Pancreas (tissue), 10 donors: Measurements from ENCODE around the gene ADAM19. TPM values are rescaled to one million over a fixed set of nuclear protein-coding genes. Genes with fewer than 3 reads are reported as not detected.

Experiments used
- ATAC-seq, 4 donors: fragments of 200-7000 bp; cut with Tn5 transposase; one replicate each; pipeline versions ENCODE4 v1.8.0 to v1.9.1; 2020; ENCODE audit warnings: mild to moderate bottlenecking in 4 of 4, moderate library complexity in 4 of 4
- DNase-seq, 6 donors: peaks; one replicate each; pipeline ENCODE4 v3.0.0-alpha.2; 2020
- FAIRE-seq: peaks from 2 replicates; lab custom pipeline; 2012; peaks lifted over from hg19 to GRCh38; lab: Jason Lieb, UNC
- H3K27ac ChIP-seq, 4 donors: fragments of 200-600 bp; sonication (generic); 1 replicate in 3 of 4; 2 replicates in 1 of 4; pipeline versions ENCODE4 v1.5.0 to v1.8.0; 2020
- H3K27me3 ChIP-seq, 4 donors: fragments of 200-600 bp; one replicate each; pipeline ENCODE4 v1.8.0; 2021
- H3K36me3 ChIP-seq, 3 donors: fragments of 200-600 bp; sonication (generic) in 1 of 3; one replicate each; pipeline versions ENCODE4 v1.5.0 to v1.8.0; 2020 to 2021
- H3K4me1 ChIP-seq, 3 donors: fragments of 200-600 bp; one replicate each; pipeline ENCODE4 v1.8.0; 2021
- H3K4me3 ChIP-seq, 4 donors: fragments of 200-600 bp; sonication (generic) in 2 of 4; one replicate each; pipeline versions ENCODE4 v1.5.0 to v1.8.0; 2020 to 2021
- H3K9me3 ChIP-seq, 4 donors: fragments of 200-600 bp; one replicate each; pipeline ENCODE4 v1.8.0; 2021
- CTCF ChIP-seq, 4 donors: fragments of 200-600 bp; sonication (generic) in 3 of 4; IDR thresholded peaks; one replicate each; pipeline versions ENCODE4 v1.5.0 to v1.8.0; 2021; ENCODE audit warnings: antibody characterized with exemption in 4 of 4
- WGBS, 2 donors: extraction: QIAGEN DNeasy Blood & Tissue Kit; methylation state at CpG; one replicate each; pipeline ENCODE4 v1.1.7; 2013; 5-methylcytosine and 5-hydroxymethylcytosine counted together
- intact Hi-C, 3 donors: fragments of 100-400 bp; cut with DNase I; formaldehyde crosslinking; loops; one replicate each; pipeline versions ENCODE4 v1.11.1 to v1.14.2; 2022
- polyA plus RNA-seq, 2 donors: library from polyadenylated mRNA; stranded (reverse); fragments of 200-250 nt; gene quantifications; one replicate each; pipeline ENCODE4 v1.2.3, GENCODE V29; 2013
- total RNA-seq, 6 donors: library from RNA; stranded (reverse); fragmentation: NEBNext Ultra II Directional in 4 of 6; extraction: Animal tissue kit (Norgen Biotek cat#: 25700) in 4 of 6; gene quantifications; one replicate each; pipeline versions ENCODE4 v1.2.1 to v1.2.4, GENCODE V29; 2021 to 2023
- donor health status: healthy with polysubstance abuse.
- donor health status: DM: no; HTN: no; CAD: no; lungs with moderate emphysema.
- donor health status: DM: no; HTN: no; CAD: no.
- donor health status: control.
- donor health status: control.
- donor health status: Bipolar disorder and iron deficiency.
- donor health status: DM: yes; HTN: yes; CAD: no.
- donor health status: DM: no; HTN: no; CAD: no.
- donor health status: DM: no; HTN: no; CAD: no.
- donor health status: DM: yes; HTN: yes; CAD: no.

ADAM19 gene
- total and polyA plus RNA-seq, 8 donors = 0.38 to 3.0 (median 0.69) TPM

- DNase-seq (no peak), ATAC-seq (peak in 1 of 4 donors; percentile 55), FAIRE-seq (no peak)
- Histone ChIP-seq H3K9me3 (no peaks in the 10 kb centered on the region), H3K27ac (no peak overlapping the region), H3K36me3 (no peaks in the 10 kb centered on the region), H3K27me3 (no peaks in the 10 kb centered on the region), H3K4me1 (no peaks in the 10 kb centered on the region), H3K4me3 (no peak overlapping the region)
- peak in 2 of 4 donors; percentile 8 to 13 for TF ChIP-seq CTCF (IDR thresholded peaks at IDR 0.05)
- intact Hi-C loops = no loop called here
- WGBS, 2 donors = 100% methylated on average over 1 of the region's 1 CpG
Observed at GRCh38 chr5:157471709-157472108, 103.9 kb downstream of the ADAM19 start.

- no peak overlapping the region for H3K27ac ChIP-seq
- no peak for DNase-seq
- FAIRE-seq = no peak
- WGBS, 2 donors = 16 to 19% methylated on average over 1 of the region's 1 CpG
- no peak overlapping the region for H3K4me3 ChIP-seq
- no peaks in the 10 kb centered on the region for H3K27me3 ChIP-seq
- no peaks in the 10 kb centered on the region for H3K9me3 ChIP-seq
- no peaks in the 10 kb centered on the region for H3K4me1 ChIP-seq
- intact Hi-C loops = no loop called here
- no peak for TF ChIP-seq CTCF (IDR thresholded peaks at IDR 0.05)
- ATAC-seq = no peak
- H3K36me3 ChIP-seq = no peaks in the 10 kb centered on the region
Observed at GRCh38 chr5:157470631-157471030, 104.9 kb downstream of the ADAM19 start.

- Histone ChIP-seq H3K36me3 (no peaks in the 10 kb centered on the region), H3K4me1 (no peaks in the 10 kb centered on the region), H3K9me3 (no peaks in the 10 kb centered on the region), H3K4me3 (no peak overlapping the region), H3K27ac (no peak overlapping the region), H3K27me3 (no peaks in the 10 kb centered on the region)
- WGBS, 2 donors = 57 to 60% methylated on average over 7 of the region's 7 CpGs
- FAIRE-seq = no peak
- no peak for TF ChIP-seq CTCF (IDR thresholded peaks at IDR 0.05)
- intact Hi-C loops = no loop called here
- ATAC-seq = no peak
- no peak for DNase-seq
Observed at GRCh38 chr5:157469687-157470086, 105.9 kb downstream of the ADAM19 start.

GRCh38 chr5:157469073-157469472 lies 106.5 kb downstream of the ADAM19 start:
- Histone ChIP-seq H3K36me3 (no peaks in the 10 kb centered on the region), H3K27me3 (no peaks in the 10 kb centered on the region), H3K4me1 (no peaks in the 10 kb centered on the region), H3K27ac (no peak overlapping the region), H3K4me3 (no peak overlapping the region), H3K9me3 (no peaks in the 10 kb centered on the region)
- no peak for TF ChIP-seq CTCF (IDR thresholded peaks at IDR 0.05)
- intact Hi-C loops = no loop called here
- no peak for ATAC-seq
- no peak for DNase-seq
- 84 to 93% methylated on average over 7 of the region's 7 CpGs for WGBS, 2 donors
- FAIRE-seq = no peak

GRCh38 chr5:157468293-157468965 lies 107.1 kb downstream of the ADAM19 start:
- DNase-seq (no peak), FAIRE-seq (no peak), ATAC-seq (no peak)
- Histone ChIP-seq H3K27me3 (no peaks in the 10 kb centered on the region), H3K36me3 (no peaks in the 10 kb centered on the region), H3K4me1 (no peaks in the 10 kb centered on the region), H3K9me3 (no peaks in the 10 kb centered on the region), H3K4me3 (no peak overlapping the region), H3K27ac (no peak overlapping the region)
- intact Hi-C loops = no loop called here
- WGBS, 2 donors = 86 to 88% methylated on average over 13 of the region's 13 CpGs
- TF ChIP-seq CTCF (IDR thresholded peaks at IDR 0.05) = no peak
